Measurements from ENCODE around the gene CADM1.

CADM1 gene

DNA sequence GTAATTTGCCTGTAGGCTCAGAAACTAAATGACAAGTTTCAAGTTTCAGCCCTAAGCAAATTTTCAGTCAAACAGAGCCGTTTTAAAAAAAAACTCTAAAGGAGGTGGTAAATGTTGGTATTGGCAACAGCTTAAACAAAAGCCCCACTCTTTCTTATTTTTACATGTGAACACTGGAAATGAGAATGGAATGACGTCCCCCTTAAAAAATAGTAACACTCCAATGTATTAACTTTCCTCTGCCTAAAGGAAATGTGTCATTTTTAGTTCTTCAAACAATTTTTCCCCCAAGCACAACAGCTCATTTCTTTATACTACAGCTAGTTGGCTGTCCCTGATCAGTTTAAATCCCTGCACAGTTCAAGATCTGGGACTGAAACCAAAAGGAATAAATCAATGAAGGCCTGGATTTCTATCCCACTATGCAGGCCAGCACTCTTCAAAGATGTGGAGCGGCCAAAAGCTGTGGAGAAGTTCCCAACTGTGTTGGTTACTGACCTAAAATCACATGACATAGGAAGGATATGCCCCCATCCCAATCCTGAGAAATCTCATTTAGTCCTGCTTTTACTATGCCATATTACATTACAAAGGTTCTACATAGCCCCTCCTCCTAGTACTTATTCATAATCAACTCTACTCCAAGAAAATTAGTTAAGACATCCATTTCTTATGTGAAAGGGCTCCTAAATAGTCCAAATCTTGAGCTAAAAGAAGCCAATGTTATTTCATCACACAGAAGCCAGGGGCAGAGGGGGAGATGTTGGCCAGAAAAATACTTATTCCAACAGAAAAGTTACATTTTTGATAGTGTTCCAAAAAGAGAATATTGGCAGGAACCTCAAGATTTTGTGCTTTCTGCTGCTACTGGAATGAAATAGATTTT lies 95.9 kb downstream of the CADM1 start:
- no peak for DNase-seq (ENCODE audit: low read depth in 1 of 2, low spot score in 1 of 2)

DNA sequence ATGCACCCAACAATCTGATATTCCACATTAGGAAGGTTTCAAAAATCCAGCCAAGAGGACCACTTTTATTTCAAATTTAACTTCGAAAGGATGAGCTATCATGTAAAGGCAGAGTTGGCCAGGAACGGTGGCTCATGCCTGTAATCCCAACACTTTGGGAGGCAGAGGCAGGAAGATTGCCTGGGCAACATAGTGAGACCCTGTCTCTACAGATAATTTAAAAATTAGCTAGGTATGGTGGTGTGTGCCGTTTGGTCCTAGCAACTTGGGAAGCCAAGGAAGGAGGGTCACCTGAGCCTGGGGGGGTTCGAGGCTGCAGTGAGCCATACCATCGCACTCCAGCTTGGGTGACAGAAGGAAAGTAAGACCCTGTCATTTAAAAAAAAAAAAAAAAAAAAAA lies 96.7 kb downstream of the CADM1 start:
- DNase-seq (ENCODE audit: low read depth in 1 of 2, low spot score in 1 of 2) = no peak

DNA sequence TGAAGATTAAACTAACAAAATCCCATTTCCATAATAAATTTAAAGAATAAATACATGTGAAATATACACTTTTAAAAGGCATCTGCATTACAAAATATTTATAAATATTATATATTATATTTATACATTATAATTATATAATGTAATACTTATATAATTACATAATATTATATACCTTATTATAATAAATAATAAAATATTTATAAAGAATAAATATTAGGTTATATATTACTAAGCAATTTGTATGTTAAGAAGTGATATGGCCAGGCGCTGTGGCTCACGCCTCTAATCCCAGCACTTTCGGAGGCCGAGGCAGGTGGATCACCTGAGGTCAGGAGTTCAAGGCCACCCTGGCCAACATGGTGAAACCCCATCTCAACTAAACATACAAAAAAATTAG lies 97.8 kb downstream of the CADM1 start:
- DNase-seq (ENCODE audit: low read depth in 1 of 2, low spot score in 1 of 2) = no peak

DNA sequence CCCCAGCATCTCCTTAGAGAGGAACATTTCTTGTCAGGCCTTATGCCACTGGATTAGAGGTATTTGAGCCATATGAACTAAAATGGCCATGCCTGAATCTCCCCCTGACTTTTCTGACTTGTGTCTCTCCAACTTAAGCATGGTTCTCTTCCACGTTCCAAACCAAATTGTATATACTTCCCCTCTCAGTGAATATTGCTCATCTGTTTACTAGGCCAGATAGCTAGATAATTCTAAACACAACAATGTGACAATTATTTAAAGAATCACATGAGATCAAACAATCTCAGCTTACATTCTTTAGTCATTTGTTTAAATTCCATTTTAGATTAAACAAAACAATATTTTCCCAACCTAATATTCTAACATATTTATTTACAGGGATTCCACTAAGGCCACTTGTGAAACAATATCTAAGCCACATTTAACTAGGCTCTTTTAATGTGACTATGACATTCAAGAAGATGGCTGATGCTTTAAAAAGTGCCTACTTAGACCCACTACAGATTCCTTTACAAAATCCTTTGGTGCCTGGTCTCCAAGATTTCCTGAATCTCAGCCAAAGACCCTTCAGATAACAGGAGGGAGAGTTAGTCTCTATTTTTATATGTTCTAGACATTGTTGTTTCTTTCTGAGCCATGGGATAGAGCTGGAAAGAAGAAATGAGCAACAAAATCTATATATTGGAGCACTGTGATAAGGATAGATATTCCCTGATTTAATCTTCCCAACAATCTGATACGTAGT lies 105.7 kb downstream of the CADM1 start:
- DNase-seq (ENCODE audit: low read depth in 1 of 2, low spot score in 1 of 2) = no peak

DNA sequence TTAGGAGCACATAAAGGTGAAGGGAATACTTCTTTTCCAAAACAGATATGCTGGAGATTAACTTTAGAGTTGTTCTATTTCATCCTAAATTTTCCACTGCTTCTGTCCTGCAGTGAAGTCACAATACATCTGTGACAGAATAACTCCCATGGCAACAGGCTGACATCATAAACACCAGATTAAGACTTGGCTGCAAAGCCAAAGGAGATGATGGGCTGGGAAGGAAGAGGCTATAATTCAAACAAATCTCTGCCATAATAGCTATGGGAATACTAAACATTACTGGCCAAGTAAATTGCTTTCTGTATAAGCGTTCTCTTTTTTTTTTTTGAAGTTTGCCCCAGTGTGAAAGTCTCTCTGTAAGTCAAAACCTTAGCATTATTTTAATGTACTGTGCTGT lies 107.7 kb downstream of the CADM1 start:
- DNase-seq (ENCODE audit: low read depth in 1 of 2, low spot score in 1 of 2) = no peak

DNA sequence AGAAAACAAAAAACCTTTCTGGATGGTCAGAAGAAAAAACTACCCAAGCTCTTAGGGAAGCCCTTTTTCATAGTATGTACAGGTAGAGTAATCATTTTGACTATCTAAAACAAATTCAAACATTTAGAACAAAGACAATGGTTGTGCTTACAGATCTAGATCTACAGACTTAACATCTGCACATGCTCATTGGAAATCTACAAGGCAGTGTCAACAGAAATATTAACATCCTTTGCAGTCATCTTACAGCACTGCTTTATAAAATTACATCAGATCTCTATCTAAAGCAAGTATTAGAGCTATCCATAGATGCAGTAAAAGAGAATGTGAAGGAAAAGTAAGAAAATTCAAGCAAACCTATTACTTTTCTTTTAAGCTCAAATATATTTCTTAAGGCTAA lies 110.3 kb downstream of the CADM1 start:
- no peak for DNase-seq (ENCODE audit: low read depth in 1 of 2, low spot score in 1 of 2)

DNA sequence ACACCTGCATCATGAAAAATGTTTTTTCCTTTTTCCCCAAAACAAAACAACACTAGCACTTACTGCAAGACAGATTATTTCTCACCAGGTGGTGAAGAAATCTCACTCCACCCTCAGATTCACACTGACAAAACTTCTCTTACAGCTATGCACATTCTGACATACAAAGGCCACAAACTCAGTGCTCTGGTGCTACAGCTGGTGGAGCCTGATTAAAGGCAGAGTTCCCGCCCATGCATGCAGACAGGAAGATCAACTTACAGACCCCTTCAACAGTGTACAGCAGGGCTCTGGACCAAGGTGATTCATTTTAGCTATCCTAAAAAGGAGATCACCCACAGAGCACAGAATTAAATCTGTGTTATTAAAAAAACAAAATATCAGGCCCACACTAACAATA lies 112.6 kb downstream of the CADM1 start:
- no peak for DNase-seq (ENCODE audit: low read depth in 1 of 2, low spot score in 1 of 2)

DNA sequence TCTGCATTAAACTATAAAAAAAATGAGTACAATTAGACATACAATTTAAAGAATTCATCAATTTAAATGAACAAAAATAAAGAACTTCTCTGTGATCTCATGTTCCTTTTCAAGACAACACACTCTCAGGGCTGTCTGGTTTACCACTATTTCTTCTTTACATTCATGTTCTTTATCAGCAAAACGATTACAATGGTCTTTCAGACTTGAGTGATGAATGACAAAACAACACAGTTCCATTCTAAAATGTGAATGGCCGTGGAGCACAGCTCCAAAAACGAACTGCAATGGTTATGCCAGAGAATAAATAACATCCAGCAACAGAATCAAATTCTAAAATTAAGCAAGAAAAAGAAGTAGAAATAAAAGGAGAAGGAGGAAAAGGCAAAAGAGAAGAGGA lies 113.1 kb downstream of the CADM1 start:
- no peak for DNase-seq (ENCODE audit: low read depth in 1 of 2, low spot score in 1 of 2)

DNA sequence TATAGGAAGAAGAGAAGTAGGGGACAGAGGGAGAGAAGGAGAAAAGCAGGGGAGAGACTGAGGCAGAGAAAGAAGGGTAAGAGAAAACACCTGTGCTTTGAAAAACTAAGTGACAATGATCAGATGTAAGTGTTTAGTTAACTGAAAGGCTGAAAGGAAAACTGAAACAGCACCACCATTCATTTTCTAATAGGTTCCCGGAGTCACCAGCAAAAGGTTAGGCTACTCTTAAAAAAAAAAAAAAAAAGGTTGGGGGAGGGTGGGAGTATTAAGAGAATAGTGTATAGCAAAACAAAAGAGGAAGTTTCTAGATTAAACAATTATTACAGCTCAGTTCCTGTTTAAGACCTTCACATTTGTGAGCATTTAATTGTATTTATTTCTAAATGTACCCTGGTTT lies 113.8 kb downstream of the CADM1 start:
- no peak for DNase-seq (ENCODE audit: low read depth in 1 of 2, low spot score in 1 of 2)

DNA sequence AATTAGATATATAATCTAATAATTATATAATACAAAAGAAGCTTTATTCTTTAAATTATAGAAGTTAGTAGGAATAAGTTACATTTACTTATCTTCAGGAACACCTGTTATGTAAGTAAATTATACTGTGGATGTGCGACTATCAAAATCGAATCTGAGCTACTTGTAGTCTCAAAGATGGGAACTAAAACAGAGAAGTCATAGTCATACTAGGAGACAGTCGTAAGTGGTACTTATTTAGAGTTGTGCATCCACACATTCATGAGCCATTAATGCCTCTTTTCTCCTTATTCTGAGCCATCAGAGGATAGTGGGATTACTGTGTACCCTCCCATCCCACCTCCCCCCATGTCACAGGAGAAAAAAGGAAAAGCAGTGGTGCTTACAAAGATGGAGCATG lies 114.4 kb downstream of the CADM1 start:
- DNase-seq (ENCODE audit: low read depth in 1 of 2, low spot score in 1 of 2) = no peak

DNA sequence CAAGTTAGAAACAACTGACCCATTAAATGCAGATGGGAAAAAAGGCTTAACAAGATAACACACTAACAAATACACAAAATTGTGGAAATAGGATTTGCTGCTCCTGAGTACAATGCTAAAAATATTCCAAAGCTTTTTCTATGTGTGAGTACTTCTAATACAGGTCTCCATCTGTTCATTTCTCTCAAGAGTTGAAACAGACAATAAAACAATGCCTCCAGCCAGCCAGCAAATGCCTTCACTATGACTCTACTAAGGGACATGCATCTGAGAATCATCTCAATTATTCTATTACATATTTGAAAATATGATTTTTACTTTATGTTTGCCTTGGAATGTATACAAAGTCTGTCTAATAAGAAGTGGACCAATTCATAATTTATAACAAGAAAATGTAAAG lies 119.0 kb downstream of the CADM1 start:
- no peak for DNase-seq (ENCODE audit: low read depth in 1 of 2, low spot score in 1 of 2)

DNA sequence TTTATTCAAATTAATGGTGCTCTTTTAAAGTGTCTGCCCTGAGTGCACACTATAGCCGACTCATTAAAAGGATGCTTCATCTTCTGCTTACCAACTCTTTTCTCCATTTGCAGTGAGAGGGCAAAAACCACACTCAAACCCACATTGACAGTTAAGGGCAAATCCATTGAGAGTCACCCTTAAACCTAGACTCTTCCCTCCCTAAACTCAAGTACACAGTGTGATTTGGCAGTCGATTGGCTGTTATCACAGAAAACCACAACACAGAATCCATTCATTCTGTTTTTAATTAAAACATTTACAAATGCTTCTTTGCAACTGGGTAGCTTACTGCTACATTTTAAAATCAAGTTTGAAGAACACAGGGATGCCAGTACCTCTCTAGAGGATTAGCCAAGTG lies 120.0 kb downstream of the CADM1 start:
- no peak for DNase-seq (ENCODE audit: low read depth in 1 of 2, low spot score in 1 of 2)

DNA sequence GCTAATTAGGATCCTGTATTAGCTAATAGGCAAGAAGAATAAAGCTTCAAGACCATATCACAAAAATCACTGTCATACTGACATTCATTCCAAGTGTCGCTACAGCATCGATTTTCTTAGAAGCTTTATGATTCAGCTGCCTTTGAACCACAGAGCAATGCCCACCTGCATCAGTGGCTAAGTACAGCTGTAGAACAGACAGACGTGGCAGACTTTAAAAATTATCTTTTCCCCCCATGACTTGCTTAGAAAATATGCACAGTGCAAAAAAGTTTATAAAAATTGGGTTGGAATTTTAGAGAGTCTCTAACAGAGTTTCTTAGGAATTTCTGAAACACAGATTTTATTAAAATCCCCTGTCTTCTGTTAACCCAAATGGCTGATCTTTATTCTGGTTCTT lies 120.8 kb downstream of the CADM1 start:
- DNase-seq (ENCODE audit: low read depth in 1 of 2, low spot score in 1 of 2) = no peak

DNA sequence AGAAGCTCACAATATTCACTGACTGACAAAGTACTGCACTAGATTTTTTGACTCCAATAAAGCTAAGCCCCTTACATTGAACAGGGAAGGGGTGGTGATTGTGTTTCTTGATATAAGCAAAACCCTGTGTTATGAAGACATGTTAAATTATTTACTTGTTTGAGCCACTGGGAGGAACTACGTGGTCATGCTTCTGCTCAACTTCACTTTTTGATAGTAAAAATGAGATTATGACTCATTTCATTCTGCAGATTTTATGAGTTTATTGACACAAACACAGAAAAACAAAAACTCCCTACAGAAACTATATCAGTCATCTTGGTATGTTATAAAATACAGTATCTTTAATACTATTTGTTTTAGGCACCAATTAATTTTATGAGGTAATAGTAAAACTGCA lies 124.7 kb downstream of the CADM1 start:
- no peak for DNase-seq (ENCODE audit: low read depth in 1 of 2, low spot score in 1 of 2)

DNA sequence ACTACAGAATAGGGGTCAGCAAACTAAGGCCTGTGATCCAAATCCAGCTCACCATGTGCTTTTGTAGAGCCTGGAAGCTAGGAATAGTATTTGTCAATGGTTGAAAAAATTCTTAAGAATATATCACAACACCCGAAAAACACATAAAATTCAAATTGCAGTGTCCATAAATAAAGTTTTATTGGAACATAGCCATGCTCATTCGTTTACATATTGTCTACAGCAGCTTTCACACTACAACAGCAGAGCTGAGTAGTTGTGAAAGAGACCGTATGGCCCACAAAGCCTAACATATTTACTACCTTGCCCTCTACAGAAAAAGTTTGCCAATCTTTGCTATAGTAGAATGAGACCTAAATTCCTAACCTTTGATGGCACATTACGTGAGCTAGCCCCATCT lies 125.7 kb downstream of the CADM1 start:
- DNase-seq (ENCODE audit: low read depth in 1 of 2, low spot score in 1 of 2) = no peak

DNA sequence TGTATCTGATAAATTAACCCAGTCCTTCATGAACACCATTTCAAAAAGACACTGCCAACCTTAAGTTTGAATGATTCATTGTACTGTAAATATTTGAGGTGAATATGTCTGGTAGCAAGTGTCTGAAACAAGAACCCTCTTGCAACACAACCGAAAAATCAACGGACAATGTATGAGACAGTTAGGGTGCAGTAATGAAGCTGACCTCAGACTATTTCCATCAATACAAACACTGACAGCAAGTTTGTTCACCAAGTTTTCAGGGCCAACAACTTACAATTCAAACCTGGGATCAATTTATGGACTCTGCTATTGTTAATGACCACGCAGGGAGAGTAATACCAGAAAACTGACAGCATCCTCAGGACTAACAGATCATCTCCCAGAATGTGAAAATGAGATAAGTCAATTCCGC lies 126.3 kb downstream of the CADM1 start:
- DNase-seq (ENCODE audit: low read depth in 1 of 2, low spot score in 1 of 2) = no peak

DNA sequence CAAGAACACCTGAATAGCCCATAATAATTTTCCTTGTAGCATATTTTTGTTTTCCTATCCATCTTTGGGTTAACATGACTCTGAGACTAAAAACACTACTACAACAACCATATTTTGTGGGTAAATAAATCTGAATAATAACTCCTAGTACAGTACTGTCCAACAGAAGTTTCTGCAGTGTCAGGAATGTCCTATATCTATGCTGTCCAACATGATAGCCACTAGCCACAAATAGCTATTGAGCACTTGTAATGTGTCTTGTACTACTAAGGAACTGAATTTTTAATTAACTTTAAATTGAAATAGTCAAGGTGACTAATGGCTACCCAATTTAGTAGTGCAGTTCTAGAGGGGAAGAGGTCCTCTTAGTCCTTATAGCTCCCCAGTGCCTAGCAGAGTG lies 135.6 kb downstream of the CADM1 start:
- no peak for DNase-seq (ENCODE audit: low read depth in 1 of 2, low spot score in 1 of 2)

DNA sequence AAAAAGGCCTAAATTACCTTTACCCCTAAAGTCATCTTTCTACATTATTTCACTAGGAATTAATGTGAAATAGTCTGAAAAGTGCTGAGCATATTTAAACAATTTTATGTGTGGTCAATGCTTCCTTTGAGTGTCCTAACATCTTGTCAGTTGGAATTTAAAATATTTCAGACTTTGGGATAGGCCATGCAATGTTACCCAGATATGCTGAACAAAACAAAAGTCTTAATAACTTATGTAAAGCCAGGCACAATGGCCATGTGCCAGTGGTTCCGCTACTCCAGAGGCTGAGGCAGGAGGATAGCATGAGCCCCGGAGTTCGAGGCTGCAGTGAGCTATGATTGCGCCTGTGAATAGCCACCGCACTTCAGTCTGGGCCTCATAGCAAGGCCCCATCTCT lies 137.4 kb downstream of the CADM1 start:
- no peak for DNase-seq (ENCODE audit: low read depth in 1 of 2, low spot score in 1 of 2)

DNA sequence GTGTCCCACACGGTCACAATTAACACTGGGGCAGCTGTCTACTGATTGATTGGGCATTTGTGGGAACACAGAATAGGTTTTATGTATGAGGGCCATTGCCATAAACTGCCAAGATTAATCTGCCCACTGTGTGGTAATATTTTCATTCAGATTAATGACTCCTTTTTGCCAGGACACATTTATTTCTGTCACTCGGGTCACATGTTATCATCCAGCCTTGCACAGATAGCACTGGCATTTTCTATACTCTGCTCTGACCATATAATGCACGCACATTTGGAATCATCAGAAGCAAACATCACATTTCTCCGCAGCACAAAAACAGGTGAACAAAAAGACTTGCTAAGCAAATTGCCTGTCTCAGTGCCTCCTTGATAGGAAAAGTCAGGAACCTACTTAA lies 138.3 kb downstream of the CADM1 start:
- DNase-seq (ENCODE audit: low read depth in 1 of 2, low spot score in 1 of 2) = no peak

DNA sequence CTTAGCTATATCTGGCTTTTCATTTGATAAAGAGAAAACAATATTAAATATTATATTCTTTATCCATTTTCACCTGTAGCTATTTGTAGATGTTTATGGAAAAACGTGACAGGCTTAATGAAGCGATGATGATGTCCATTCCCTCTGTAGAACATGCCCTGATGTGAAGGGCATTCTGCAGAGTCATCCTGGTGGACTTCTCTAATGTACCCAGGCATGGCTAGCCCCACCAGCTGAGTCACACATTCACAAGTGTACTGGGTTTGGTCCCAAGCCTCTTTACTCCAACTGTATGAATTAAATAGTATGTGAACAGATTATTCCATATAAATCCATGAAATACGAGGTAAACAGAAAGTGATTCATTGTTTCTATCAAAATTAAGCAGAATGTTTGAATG lies 139.3 kb downstream of the CADM1 start:
- no peak for DNase-seq (ENCODE audit: low read depth in 1 of 2, low spot score in 1 of 2)

DNA sequence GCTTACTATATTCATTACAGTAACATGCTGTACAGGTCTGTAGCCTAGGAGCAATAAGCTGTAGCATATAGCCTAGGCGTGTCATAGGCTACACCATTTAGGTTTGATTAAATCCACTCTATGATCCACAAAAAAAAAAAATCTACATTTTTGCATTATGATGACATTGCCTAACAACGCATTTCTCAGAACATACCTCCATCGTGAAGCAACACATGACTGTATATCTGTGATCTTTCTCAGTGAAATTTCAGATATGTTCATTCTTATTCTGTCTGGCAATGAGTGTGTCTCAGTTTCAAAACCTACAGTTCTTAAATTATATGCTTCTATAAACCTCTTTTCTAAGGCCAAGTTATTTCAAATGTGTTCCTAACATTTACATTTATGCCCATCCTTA lies 140.3 kb downstream of the CADM1 start:
- DNase-seq (ENCODE audit: low read depth in 1 of 2, low spot score in 1 of 2) = no peak

DNA sequence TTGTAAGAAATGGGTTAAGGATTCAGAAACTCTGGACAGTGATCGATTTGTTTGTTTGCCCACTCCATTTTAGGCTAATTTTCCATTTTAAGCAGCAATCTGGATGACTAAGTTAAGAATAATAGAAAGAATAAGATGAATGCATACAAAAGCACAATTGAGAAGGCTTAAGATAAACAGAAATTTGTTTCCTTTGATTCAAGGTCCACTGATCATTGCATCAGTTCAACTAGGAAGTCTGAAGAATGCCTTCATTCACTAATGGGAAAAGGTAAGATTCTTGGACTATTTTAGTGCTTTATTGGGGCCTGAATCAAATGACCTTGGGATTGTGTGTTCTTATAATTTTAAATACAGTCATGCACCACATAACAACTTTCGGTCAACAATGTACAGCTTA lies 140.8 kb downstream of the CADM1 start:
- no peak for DNase-seq (ENCODE audit: low read depth in 1 of 2, low spot score in 1 of 2)

DNA sequence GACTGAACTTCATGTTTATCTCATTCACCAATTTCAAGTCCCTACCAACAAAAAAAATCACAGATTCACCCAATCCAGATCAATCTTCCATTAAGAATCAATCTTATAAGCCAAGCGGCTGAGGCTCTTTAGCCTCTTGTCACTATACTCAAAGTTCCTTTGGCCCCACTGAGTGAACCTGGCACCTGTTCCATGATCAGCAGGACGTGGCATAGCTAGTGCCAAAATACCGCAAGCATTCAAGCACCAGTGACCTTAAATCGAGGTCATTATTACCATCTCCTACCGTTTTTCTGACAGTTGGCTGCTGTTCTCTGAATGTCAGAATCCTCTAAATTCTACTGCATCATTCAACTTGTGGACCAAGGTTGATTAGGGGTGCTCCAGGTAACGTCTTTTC lies 141.2 kb downstream of the CADM1 start:
- no peak for DNase-seq (ENCODE audit: low read depth in 1 of 2, low spot score in 1 of 2)

Measured in activated CD4-positive, alpha-beta T cell treated with anti-CD3 and anti-CD28 coated beads, Interleukin-2, amount 50 U/mL, for 24 hours (primary cell).